GM12872 (cell line): ENCODE measurements around the gene ABHD11.

Experiments used
- CTCF ChIP-seq: IDR thresholded peaks from 3 replicates; pipeline ENCODE4 v1.5.1; 2011; ENCODE audit warnings: low read depth, mild to moderate bottlenecking, low read length, moderate library complexity; ENCODE audit not compliant: insufficient read depth

Gene ABHD11

GRCh38 chr7:73688288-73688687 lies 50.3 kb downstream of the ABHD11 start:
- TF ChIP-seq CTCF, result no peak
